Measurements from ENCODE around the gene TMEM255B.

DNA sequence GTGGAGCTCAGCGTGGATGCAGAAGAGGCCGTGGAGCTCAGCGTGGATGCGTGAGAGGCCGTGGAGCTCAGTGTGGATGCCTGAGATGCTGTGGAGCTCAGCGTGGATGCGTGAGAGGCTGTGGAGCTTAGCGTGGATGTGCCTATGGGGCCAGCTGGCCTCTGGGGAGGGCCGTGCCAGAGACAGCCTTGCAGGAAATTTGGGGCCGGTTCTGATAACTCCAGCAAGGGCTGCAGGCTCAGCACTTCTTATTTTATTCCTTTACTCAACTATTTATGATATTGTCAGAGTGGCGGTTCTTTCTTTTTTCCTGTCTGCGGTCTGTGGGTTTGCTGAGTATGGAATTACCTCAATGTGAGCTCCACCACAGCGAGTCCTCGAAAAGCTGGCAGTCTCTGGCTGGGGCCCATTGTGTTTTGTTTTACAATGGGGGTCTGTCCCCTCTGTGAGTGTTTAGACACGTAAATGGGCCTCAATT, 17.8 kb upstream of the TMEM255B start:
- TF ChIP-seq, protein P1, sequence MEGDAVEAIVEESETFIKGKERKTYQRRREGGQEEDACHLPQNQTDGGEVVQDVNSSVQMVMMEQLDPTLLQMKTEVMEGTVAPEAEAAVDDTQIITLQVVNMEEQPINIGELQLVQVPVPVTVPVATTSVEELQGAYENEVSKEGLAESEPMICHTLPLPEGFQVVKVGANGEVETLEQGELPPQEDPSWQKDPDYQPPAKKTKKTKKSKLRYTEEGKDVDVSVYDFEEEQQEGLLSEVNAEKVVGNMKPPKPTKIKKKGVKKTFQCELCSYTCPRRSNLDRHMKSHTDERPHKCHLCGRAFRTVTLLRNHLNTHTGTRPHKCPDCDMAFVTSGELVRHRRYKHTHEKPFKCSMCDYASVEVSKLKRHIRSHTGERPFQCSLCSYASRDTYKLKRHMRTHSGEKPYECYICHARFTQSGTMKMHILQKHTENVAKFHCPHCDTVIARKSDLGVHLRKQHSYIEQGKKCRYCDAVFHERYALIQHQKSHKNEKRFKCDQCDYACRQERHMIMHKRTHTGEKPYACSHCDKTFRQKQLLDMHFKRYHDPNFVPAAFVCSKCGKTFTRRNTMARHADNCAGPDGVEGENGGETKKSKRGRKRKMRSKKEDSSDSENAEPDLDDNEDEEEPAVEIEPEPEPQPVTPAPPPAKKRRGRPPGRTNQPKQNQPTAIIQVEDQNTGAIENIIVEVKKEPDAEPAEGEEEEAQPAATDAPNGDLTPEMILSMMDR (IDR thresholded peaks at IDR 0.05; ENCODE audit: insufficient read depth, low read length, poor library complexity, severe bottlenecking), result no peak
- no peak for TF ChIP-seq EZH2phosphoT487 (conservative IDR thresholded peaks at IDR 0.05; ENCODE audit: low read length)

Data from SU-DHL-6 (cell line).